KMS-11 (cell line): ENCODE measurements around the gene GSTP1.

Experiments
- H2AFZ ChIP-seq: fragments of 200-600 bp; sonication (generic); 2 replicates; pipeline ENCODE4 v1.6.1; 2016; ENCODE audit warnings: antibody characterized with exemption, mixed run types, low read depth
- H3K27ac ChIP-seq: fragments of 200-600 bp; sonication (generic); 2 replicates; pipeline ENCODE4 v1.6.1; 2016; ENCODE audit warnings: mild to moderate bottlenecking, mixed run types
- H3K27me3 ChIP-seq: fragments of 200-600 bp; sonication (generic); 2 replicates; pipeline ENCODE4 v1.6.1; 2017; ENCODE audit warnings: mild to moderate bottlenecking, low read depth, mixed run types, moderate library complexity; ENCODE audit not compliant: insufficient read depth
- H3K36me3 ChIP-seq: fragments of 200-600 bp; sonication (generic); 2 replicates; pipeline ENCODE4 v1.6.1; 2017; ENCODE audit warnings: mild to moderate bottlenecking, mixed run types; ENCODE audit not compliant: insufficient read depth
- H3K4me1 ChIP-seq: fragments of 200-600 bp; sonication (generic); 2 replicates; pipeline ENCODE4 v1.6.1; 2016; ENCODE audit warnings: mild to moderate bottlenecking, low read depth, mixed run types; ENCODE audit not compliant: poor library complexity, severe bottlenecking
- H3K4me2 ChIP-seq: fragments of 200-600 bp; sonication (generic); 2 replicates; pipeline ENCODE4 v1.7.0; 2016; ENCODE audit warnings: mild to moderate bottlenecking, mixed run types
- H3K4me3 ChIP-seq: fragments of 200-600 bp; sonication (generic); IDR thresholded peaks from 2 replicates; pipeline ENCODE4 v1.6.1; 2017; ENCODE audit warnings: low read depth, low read length, mixed read lengths; ENCODE audit not compliant: insufficient read depth
- H3K79me2 ChIP-seq: fragments of 200-600 bp; sonication (generic); 2 replicates; pipeline ENCODE4 v1.6.1; 2016; ENCODE audit warnings: low read depth, mixed run types; ENCODE audit not compliant: insufficient read depth
- H3K9ac ChIP-seq: fragments of 200-600 bp; sonication (generic); 2 replicates; pipeline ENCODE4 v1.6.1; 2016; ENCODE audit warnings: mild to moderate bottlenecking, mixed run types
- H4K20me1 ChIP-seq: fragments of 200-600 bp; sonication (generic); 2 replicates; pipeline ENCODE4 v1.6.1; 2016; ENCODE audit warnings: mild to moderate bottlenecking, mixed run types; ENCODE audit not compliant: insufficient read depth
- TF ChIP-seq, protein P1 (sequence below): fragments of 200-600 bp; sonication (generic); conservative IDR thresholded peaks from 2 replicates; pipeline ENCODE4 v1.6.1; 2017; ENCODE audit warnings: low read depth, mild to moderate bottlenecking, antibody characterized with exemption, low read length, moderate library complexity, mixed read lengths

Gene GSTP1

DNA sequence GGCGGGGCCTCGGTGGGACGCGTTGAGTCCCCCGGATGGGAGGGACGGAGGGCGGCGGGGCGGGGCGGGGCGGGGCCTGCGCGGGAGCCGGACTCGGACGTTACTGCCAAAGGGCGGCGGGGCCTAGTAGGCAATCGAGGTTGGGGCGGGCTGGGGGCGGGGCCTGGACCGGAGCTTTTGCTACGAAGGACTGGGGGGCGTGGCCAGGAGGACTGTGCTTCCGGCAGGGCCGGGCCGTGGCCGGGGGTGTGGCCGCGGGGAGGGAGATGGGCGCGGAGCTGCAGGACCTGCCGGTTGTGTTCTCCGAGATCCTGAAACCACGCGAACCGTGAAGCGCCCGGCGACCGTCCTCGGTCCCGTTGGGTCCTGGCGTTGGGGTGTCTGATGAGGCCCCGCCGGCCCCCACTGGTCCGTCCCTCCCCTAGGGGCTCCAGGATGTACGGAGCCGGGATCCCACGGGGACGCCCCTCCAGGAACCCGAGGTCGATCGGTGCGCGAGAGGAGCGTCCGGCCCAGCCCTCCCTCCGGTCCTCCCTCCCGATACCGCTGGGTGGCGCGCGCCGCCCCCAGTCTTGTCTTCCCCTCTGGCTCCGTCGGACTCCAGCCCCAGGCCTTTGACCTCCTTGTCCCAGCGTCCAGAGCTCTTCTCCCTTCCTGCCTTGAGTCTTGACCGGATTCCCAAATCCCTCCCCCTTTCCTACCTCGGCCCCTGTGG, 46.8 kb downstream of the GSTP1 start:
- Histone ChIP-seq H3K79me2 (no peaks in the 10 kb centered on the region), H4K20me1 (no peaks in the 10 kb centered on the region), H3K9ac (peak overlapping the region; percentile 48; the same call in 1 of the 2 replicates), H3K4me2 (peak overlapping the region; percentile 99), H2AFZ (peak overlapping the region; percentile 92), H3K27me3 (no peaks in the 10 kb centered on the region), H3K36me3 (no peaks in the 10 kb centered on the region), H3K27ac (peak overlapping the region; percentile 64), H3K4me3 (no peak overlapping the region), H3K4me1 (peaks cover 16% of the 10 kb centered on the region)
- TF ChIP-seq, protein P1, sequence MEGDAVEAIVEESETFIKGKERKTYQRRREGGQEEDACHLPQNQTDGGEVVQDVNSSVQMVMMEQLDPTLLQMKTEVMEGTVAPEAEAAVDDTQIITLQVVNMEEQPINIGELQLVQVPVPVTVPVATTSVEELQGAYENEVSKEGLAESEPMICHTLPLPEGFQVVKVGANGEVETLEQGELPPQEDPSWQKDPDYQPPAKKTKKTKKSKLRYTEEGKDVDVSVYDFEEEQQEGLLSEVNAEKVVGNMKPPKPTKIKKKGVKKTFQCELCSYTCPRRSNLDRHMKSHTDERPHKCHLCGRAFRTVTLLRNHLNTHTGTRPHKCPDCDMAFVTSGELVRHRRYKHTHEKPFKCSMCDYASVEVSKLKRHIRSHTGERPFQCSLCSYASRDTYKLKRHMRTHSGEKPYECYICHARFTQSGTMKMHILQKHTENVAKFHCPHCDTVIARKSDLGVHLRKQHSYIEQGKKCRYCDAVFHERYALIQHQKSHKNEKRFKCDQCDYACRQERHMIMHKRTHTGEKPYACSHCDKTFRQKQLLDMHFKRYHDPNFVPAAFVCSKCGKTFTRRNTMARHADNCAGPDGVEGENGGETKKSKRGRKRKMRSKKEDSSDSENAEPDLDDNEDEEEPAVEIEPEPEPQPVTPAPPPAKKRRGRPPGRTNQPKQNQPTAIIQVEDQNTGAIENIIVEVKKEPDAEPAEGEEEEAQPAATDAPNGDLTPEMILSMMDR, result peak; percentile 73

DNA sequence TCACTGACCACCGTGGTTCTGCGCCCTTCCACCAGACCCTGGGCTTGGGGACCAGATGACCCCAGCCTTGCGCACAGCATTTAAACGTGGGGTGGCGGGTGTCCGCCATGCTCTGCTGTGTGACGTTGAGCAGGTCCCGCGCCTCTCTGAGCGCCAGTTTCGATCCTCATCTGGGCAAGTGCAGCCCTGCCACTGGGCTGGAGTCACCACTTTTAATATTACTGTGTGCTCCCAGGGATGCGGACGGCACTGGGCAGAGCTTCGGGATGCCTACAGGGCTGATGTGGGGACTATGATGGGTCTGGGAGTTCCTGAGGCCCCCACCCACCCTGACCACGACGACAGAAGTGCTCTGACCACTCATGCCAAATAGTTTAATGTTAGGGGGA, 47.3 kb downstream of the GSTP1 start:
- H3K9ac ChIP-seq, result peak overlapping the region; percentile 48; the same call in 1 of the 2 replicates
- H3K79me2 ChIP-seq, result no peaks in the 10 kb centered on the region
- H3K36me3 ChIP-seq, result no peaks in the 10 kb centered on the region
- H3K4me2 ChIP-seq, result peak overlapping the region; percentile 99
- no peaks in the 10 kb centered on the region for H3K27me3 ChIP-seq
- H3K27ac ChIP-seq, result peak overlapping the region; percentile 64
- H4K20me1 ChIP-seq, result no peaks in the 10 kb centered on the region
- H3K4me1 ChIP-seq, result peaks cover 16% of the 10 kb centered on the region
- H2AFZ ChIP-seq, result peak overlapping the region; percentile 92
- TF ChIP-seq, protein P1, result peak; percentile 31; the same call in 1 of the 2 replicates
- no peak overlapping the region for H3K4me3 ChIP-seq

DNA sequence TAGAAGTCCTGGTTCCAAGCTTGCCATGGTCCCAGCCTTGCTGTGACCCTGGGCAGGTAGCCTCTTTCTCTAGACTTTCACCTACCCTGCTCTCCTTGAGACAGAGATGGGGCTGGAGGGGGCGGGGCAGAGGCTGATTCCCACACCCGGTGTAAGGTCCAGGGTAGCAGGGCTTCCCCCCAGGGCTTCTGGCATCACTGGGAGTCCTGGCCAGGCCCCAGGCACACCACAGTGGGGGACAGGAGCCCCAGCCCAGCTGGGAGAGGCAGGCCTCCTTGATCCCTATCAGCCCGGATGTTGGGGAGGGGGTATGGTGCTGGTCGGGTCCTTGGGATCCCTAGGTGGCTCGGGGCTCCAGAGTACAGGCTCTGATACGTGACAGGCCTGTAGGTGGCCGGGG, 47.8 kb downstream of the GSTP1 start:
- Histone ChIP-seq H3K4me1 (peaks cover 16% of the 10 kb centered on the region), H3K27ac (no peak overlapping the region), H3K79me2 (no peaks in the 10 kb centered on the region), H4K20me1 (no peaks in the 10 kb centered on the region), H3K9ac (no peak overlapping the region), H2AFZ (peak overlapping the region; percentile 92; the same call in 1 of the 2 replicates), H3K27me3 (no peaks in the 10 kb centered on the region), H3K4me2 (peak overlapping the region; percentile 99; the same call in 1 of the 2 replicates), H3K4me3 (no peak overlapping the region), H3K36me3 (no peaks in the 10 kb centered on the region)
- TF ChIP-seq, protein P1, result no peak

DNA sequence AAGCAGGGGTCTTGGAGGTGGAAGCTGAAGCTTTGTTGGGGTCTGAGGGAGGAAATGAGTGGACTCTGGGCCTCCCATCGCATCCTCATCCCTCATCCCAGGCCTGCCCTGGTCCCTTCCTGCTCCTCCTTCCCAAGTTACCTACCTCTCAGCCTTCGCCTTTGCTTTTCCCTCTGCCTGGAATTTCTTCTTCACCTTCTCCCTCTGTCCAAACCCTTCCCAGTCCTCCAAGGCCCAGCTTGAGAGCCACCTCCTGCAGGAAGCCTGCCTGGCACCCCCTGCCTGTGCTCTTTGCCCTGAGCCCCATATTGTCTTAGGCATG, 48.2 kb downstream of the GSTP1 start:
- H3K27me3 ChIP-seq, result no peaks in the 10 kb centered on the region
- peaks cover 16% of the 10 kb centered on the region for H3K4me1 ChIP-seq
- H2AFZ ChIP-seq, result no peak overlapping the region; the same call in 1 of the 2 replicates
- no peaks in the 10 kb centered on the region for H3K36me3 ChIP-seq
- no peaks in the 10 kb centered on the region for H4K20me1 ChIP-seq
- H3K4me3 ChIP-seq, result no peak overlapping the region
- no peaks in the 10 kb centered on the region for H3K79me2 ChIP-seq
- H3K9ac ChIP-seq, result no peak overlapping the region
- H3K27ac ChIP-seq, result no peak overlapping the region
- no peak overlapping the region for H3K4me2 ChIP-seq
- TF ChIP-seq, protein P1, result no peak
